Measurements from ENCODE around the gene NUDT16. TPM values are rescaled to one million over a fixed set of nuclear protein-coding genes. Genes with fewer than 3 reads are reported as not detected.

NUDT16 gene
- total RNA-seq, 1 experiment from 2014 or later, result 13.0 TPM

- TF ChIP-seq CTCF (IDR thresholded peaks at IDR 0.05; ENCODE audit: unreplicated experiment), result no peak
- H3K36me3 Mint-ChIP-seq (ENCODE audit: insufficient read depth, unreplicated experiment), result no peaks in the 10 kb centered on the region
- ChIA-PET CTCF (no interaction called here), POLR2A (interaction anchor here (2.1 kb wide), 1 partner anchor 12 kb away, joined by 7 read pairs; the partner anchor contains the start of gene NUDT16)
- no peak overlapping the region for H3K4me3 Mint-ChIP-seq (ENCODE audit: unreplicated experiment)
- H3K27ac Mint-ChIP-seq (ENCODE audit: low read depth, unreplicated experiment), result no peak overlapping the region
- no peak for DNase-seq (ENCODE audit: unreplicated experiment)
- no peaks in the 10 kb centered on the region for H3K27me3 Mint-ChIP-seq (ENCODE audit: insufficient read depth, unreplicated experiment)
- BruUV-seq (replicated peaks), result no TSS peak
- no peaks in the 10 kb centered on the region for H3K4me1 Mint-ChIP-seq (ENCODE audit: insufficient read depth, unreplicated experiment)
- intact Hi-C loops (cut with micrococcal nuclease), result no loop called here
- H3K9me3 Mint-ChIP-seq (ENCODE audit: unreplicated experiment), result no peaks in the 10 kb centered on the region
Observed at GRCh38 chr3:131393051-131393450, 11.5 kb downstream of the NUDT16 start.

- Mint-ChIP-seq H3K36me3 (ENCODE audit: insufficient read depth, unreplicated experiment) (no peaks in the 10 kb centered on the region), H3K27ac (ENCODE audit: low read depth, unreplicated experiment) (no peak overlapping the region), H3K4me3 (ENCODE audit: unreplicated experiment) (no peak overlapping the region), H3K4me1 (ENCODE audit: insufficient read depth, unreplicated experiment) (no peaks in the 10 kb centered on the region), H3K27me3 (ENCODE audit: insufficient read depth, unreplicated experiment) (no peaks in the 10 kb centered on the region), H3K9me3 (ENCODE audit: unreplicated experiment) (no peaks in the 10 kb centered on the region)
- intact Hi-C loops (cut with micrococcal nuclease), result no loop called here
- no TSS peak for BruUV-seq (replicated peaks)
- no peak for TF ChIP-seq CTCF (IDR thresholded peaks at IDR 0.05; ENCODE audit: unreplicated experiment)
- CTCF ChIA-PET, result no interaction called here
- POLR2A ChIA-PET, result interaction anchor here (2.1 kb wide), 1 partner anchor 13 kb away, joined by 7 read pairs; the partner anchor contains the start of gene NUDT16
- DNase-seq (ENCODE audit: unreplicated experiment), result no peak
Observed at GRCh38 chr3:131393868-131394267, 12.3 kb downstream of the NUDT16 start.

- Mint-ChIP-seq H3K4me1 (ENCODE audit: insufficient read depth, unreplicated experiment) (no peaks in the 10 kb centered on the region), H3K4me3 (ENCODE audit: unreplicated experiment) (no peak overlapping the region), H3K27ac (ENCODE audit: low read depth, unreplicated experiment) (no peak overlapping the region), H3K9me3 (ENCODE audit: unreplicated experiment) (no peaks in the 10 kb centered on the region), H3K27me3 (ENCODE audit: insufficient read depth, unreplicated experiment) (no peaks in the 10 kb centered on the region), H3K36me3 (ENCODE audit: insufficient read depth, unreplicated experiment) (no peaks in the 10 kb centered on the region)
- POLR2A ChIA-PET, result interaction anchor here (2.1 kb wide), 1 partner anchor 13 kb away, joined by 7 read pairs; the partner anchor contains the start of gene NUDT16
- no peak for DNase-seq (ENCODE audit: unreplicated experiment)
- no TSS peak for BruUV-seq (replicated peaks)
- CTCF ChIA-PET, result interaction anchor here (0.6 kb wide), 1 partner anchor 1177 kb away, joined by 3 read pairs; no protein-coding TSS in a partner anchor
- intact Hi-C loops (cut with micrococcal nuclease), result no loop called here
- TF ChIP-seq CTCF (IDR thresholded peaks at IDR 0.05; ENCODE audit: unreplicated experiment), result no peak
Observed at GRCh38 chr3:131394400-131394799, 12.8 kb downstream of the NUDT16 start.

GRCh38 chr3:131396170-131396569 is 14.6 kb downstream of the NUDT16 start:
- no peak for DNase-seq (ENCODE audit: unreplicated experiment)
- TF ChIP-seq CTCF (IDR thresholded peaks at IDR 0.05; ENCODE audit: unreplicated experiment), result no peak
- Mint-ChIP-seq H3K9me3 (ENCODE audit: unreplicated experiment) (no peaks in the 10 kb centered on the region), H3K36me3 (ENCODE audit: insufficient read depth, unreplicated experiment) (no peaks in the 10 kb centered on the region), H3K4me3 (ENCODE audit: unreplicated experiment) (no peak overlapping the region), H3K27ac (ENCODE audit: low read depth, unreplicated experiment) (no peak overlapping the region), H3K27me3 (ENCODE audit: insufficient read depth, unreplicated experiment) (no peaks in the 10 kb centered on the region), H3K4me1 (ENCODE audit: insufficient read depth, unreplicated experiment) (no peaks in the 10 kb centered on the region)
- ChIA-PET POLR2A (no interaction called here), CTCF (no interaction called here)
- no TSS peak for BruUV-seq (replicated peaks)
- intact Hi-C loops (cut with micrococcal nuclease), result no loop called here
